Measurements from ENCODE around the gene TWF2.

DNA sequence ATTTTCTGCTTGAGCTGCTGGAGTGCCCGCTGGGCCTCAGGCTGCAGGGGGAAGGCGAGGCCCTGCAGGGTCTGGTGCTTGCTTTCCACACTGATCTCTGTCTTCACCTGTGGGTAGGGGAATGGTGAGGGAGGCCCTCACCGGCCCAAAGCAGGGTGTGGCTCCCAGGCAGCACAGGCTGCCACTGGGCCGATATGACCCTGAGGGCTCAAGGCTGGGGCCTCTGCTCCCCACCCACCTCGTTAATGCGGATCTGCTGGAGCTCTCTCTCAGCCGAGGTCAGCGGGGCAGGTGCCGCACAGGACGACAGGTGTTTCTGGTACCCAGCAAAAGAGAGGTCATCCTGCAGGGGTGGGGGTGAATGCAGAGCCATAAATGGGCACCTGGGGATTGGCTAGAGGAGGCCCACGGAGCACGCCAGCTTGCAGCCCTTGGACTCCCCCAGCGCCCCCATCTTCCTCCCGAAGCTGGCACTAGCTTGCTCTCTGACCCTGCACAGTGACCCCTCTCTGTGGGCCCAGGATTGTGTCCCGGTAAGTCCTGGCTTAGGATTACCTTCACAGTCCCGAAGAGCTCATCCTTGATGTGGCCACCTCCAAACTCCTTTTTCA lies 8.0 kb downstream of the TWF2 start:
- TF ChIP-seq, protein P1, sequence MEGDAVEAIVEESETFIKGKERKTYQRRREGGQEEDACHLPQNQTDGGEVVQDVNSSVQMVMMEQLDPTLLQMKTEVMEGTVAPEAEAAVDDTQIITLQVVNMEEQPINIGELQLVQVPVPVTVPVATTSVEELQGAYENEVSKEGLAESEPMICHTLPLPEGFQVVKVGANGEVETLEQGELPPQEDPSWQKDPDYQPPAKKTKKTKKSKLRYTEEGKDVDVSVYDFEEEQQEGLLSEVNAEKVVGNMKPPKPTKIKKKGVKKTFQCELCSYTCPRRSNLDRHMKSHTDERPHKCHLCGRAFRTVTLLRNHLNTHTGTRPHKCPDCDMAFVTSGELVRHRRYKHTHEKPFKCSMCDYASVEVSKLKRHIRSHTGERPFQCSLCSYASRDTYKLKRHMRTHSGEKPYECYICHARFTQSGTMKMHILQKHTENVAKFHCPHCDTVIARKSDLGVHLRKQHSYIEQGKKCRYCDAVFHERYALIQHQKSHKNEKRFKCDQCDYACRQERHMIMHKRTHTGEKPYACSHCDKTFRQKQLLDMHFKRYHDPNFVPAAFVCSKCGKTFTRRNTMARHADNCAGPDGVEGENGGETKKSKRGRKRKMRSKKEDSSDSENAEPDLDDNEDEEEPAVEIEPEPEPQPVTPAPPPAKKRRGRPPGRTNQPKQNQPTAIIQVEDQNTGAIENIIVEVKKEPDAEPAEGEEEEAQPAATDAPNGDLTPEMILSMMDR (conservative IDR thresholded peaks at IDR 0.05), result no peak
- TF ChIP-seq EZH2 (IDR thresholded peaks at IDR 0.05; ENCODE audit: low read depth), result no peak
